Activated naive CD8-positive, alpha-beta T cell (primary cell): ENCODE measurements around the gene IFNB1.
A peak's percentile ranks its signal among the peaks of the same experiment; 100 is the strongest.

Source experiments
- H3K27ac Mint-ChIP-seq: one replicate; pipeline ENCODE4 v1.8.0; 2021; ENCODE audit warnings: mixed read lengths
- H3K27me3 Mint-ChIP-seq: one replicate; pipeline ENCODE4 v1.8.0; 2021; ENCODE audit warnings: mixed read lengths
- H3K36me3 Mint-ChIP-seq: one replicate; pipeline ENCODE4 v1.8.0; 2021; ENCODE audit warnings: mixed read lengths
- H3K4me1 Mint-ChIP-seq: one replicate; pipeline ENCODE4 v1.8.0; 2021; ENCODE audit warnings: low read depth, mixed read lengths
- H3K4me3 Mint-ChIP-seq: one replicate; pipeline ENCODE4 v1.8.0; 2021; ENCODE audit warnings: mild to moderate bottlenecking, mixed read lengths
- H3K9me3 Mint-ChIP-seq: one replicate; pipeline ENCODE4 v1.8.0; 2021; ENCODE audit warnings: low read depth, mixed read lengths

Gene IFNB1

GRCh38 chr9:21037278-21037677 lies 40.5 kb downstream of the IFNB1 start:
- Mint-ChIP-seq H3K27me3 (no peaks in the 10 kb centered on the region), H3K27ac (no peak overlapping the region), H3K4me3 (no peak overlapping the region)

DNA sequence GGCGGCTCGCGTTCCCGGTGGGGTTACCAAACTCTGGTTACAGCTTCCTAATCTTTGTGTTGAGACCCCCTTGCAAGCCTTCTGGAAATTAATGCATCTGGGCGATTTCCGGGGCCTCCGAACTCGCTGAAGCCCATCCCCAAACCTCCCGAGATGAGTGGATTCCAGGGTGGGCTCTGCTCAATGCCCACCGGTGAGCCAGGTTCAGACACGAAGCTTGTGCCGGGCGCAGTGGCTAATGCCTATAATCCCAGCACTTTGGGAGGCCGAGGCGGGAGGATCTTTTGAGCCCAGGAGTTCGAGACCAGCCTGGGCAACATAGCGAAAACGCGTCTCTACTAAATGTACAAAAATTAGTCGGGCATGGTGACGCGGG lies 45.9 kb downstream of the IFNB1 start:
- H3K9me3 Mint-ChIP-seq: no peaks in the 10 kb centered on the region
- H3K27me3 Mint-ChIP-seq: no peaks in the 10 kb centered on the region
- peaks cover 5% of the 10 kb centered on the region for H3K36me3 Mint-ChIP-seq
- peak overlapping the region; percentile 64 for H3K27ac Mint-ChIP-seq
- H3K4me1 Mint-ChIP-seq: peaks cover 33% of the 10 kb centered on the region
- peak overlapping the region; percentile 72 for H3K4me3 Mint-ChIP-seq

More at GRCh38 chr9:21037278-21037677, 40.5 kb downstream of the IFNB1 start:
- Mint-ChIP-seq H3K36me3 (peaks cover 3% of the 10 kb centered on the region), H3K4me1 (peaks cover 26% of the 10 kb centered on the region), H3K9me3 (no peaks in the 10 kb centered on the region)

GRCh38 chr9:21031091-21031807 lies 46.5 kb downstream of the IFNB1 start, which contains the start of gene HACD4:
Gene HACD4 (minus strand): TSS chr9:21031640. CDS start chr9:21031590, 50 bp downstream.
- Mint-ChIP-seq H3K4me1 (peaks cover 38% of the 10 kb centered on the region), H3K27ac (peak within 1 kb of the TSS; percentile 79), H3K9me3 (no peaks in the 10 kb centered on the region), H3K27me3 (no peaks in the 10 kb centered on the region), H3K4me3 (peak within 1 kb of the TSS; percentile 72), H3K36me3 (peaks cover 7% of the 10 kb centered on the region)

- Mint-ChIP-seq H3K4me3 (no peak overlapping the region), H3K36me3 (peaks cover 13% of the 10 kb centered on the region), H3K9me3 (no peaks in the 10 kb centered on the region), H3K4me1 (peaks cover 44% of the 10 kb centered on the region), H3K27me3 (no peaks in the 10 kb centered on the region), H3K27ac (no peak overlapping the region)
These were observed 47.2 kb downstream of the IFNB1 start for GRCh38 chr9:21030389-21031035.

- Mint-ChIP-seq H3K4me3 (no peak overlapping the region), H3K9me3 (no peaks in the 10 kb centered on the region), H3K27me3 (no peaks in the 10 kb centered on the region), H3K4me1 (peaks cover 49% of the 10 kb centered on the region), H3K27ac (no peak overlapping the region), H3K36me3 (peaks cover 13% of the 10 kb centered on the region)
These were observed 48.1 kb downstream of the IFNB1 start for GRCh38 chr9:21029661-21030060.

DNA sequence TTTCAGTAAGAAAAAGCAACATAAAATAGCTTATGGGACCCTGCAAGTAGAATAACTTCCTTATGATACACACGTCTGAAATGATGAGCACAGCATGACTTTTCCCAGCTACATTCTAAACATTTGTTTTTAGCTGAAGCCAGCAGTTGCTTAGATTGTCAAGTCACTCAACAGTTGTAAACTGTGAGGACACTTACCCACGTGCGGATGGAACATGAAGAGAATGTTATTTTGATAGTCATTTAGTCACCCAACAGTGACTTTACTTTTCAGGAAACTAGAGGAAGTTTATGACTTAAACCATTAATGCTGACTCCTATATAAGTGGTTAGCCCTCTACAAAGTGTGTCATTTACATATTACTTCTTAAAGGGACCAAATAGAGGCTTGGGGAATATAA lies 49.3 kb downstream of the IFNB1 start:
- Mint-ChIP-seq H3K27me3 (no peaks in the 10 kb centered on the region), H3K4me3 (no peak overlapping the region), H3K9me3 (no peaks in the 10 kb centered on the region), H3K27ac (no peak overlapping the region), H3K36me3 (peaks cover 17% of the 10 kb centered on the region), H3K4me1 (peaks cover 50% of the 10 kb centered on the region)

- Mint-ChIP-seq H3K27me3 (no peaks in the 10 kb centered on the region), H3K9me3 (peaks cover under 1% of the 10 kb centered on the region), H3K4me1 (peaks cover 41% of the 10 kb centered on the region), H3K4me3 (no peak overlapping the region), H3K27ac (no peak overlapping the region), H3K36me3 (peaks cover 17% of the 10 kb centered on the region)
These were observed 50.4 kb downstream of the IFNB1 start for GRCh38 chr9:21027295-21027694.
